Neural progenitor cell (in vitro differentiated cells): ENCODE measurements around the gene HOXB9.

ENCODE experiments used
- EZH2 ChIP-seq: fragments of 200-600 bp; sonication (generic); IDR thresholded peaks from 2 replicates; pipeline ENCODE4 v1.6.1; 2017; ENCODE audit warnings: antibody characterized with exemption, mild to moderate bottlenecking, moderate library complexity
- EZH2phosphoT487 ChIP-seq: fragments of 200-600 bp; sonication (generic); IDR thresholded peaks from 2 replicates; pipeline ENCODE4 v1.6.1; 2017; ENCODE audit warnings: antibody characterized with exemption
- TF ChIP-seq, protein P1 (sequence below): fragments of 200-600 bp; sonication (generic); IDR thresholded peaks from 2 replicates; pipeline ENCODE4 v1.5.1; 2017; ENCODE audit warnings: antibody characterized with exemption, mild to moderate bottlenecking

DNA sequence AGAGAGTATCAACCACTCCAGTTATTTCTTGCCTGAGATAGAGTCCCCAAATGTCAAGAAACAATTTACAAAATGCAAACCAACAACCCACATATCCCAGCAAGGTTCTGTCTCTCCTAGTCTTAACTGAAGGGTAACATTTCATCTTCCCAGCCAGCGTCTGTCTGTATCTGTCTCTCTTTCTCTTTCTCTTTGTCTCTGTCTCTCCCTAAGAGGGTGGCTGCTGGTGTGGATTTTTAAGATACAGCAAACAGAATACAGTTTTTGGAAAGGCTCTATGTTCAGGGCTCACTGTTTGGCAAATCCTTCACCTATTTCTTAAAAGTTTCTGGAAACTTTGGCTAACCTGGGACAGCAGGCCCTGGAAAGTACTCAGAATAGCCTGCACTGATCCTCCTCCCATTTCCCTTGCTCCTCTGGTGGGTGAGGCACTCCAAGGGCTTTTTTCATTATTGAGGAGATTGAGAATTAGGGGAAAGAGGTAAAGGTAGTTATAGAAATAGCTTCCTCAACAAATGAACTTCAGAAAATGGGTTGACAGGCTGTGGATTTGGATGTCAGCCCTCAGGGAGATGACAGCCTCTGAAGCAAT, 54.2 kb downstream of the HOXB9 start:
- no peak for TF ChIP-seq EZH2
- TF ChIP-seq, protein P1, sequence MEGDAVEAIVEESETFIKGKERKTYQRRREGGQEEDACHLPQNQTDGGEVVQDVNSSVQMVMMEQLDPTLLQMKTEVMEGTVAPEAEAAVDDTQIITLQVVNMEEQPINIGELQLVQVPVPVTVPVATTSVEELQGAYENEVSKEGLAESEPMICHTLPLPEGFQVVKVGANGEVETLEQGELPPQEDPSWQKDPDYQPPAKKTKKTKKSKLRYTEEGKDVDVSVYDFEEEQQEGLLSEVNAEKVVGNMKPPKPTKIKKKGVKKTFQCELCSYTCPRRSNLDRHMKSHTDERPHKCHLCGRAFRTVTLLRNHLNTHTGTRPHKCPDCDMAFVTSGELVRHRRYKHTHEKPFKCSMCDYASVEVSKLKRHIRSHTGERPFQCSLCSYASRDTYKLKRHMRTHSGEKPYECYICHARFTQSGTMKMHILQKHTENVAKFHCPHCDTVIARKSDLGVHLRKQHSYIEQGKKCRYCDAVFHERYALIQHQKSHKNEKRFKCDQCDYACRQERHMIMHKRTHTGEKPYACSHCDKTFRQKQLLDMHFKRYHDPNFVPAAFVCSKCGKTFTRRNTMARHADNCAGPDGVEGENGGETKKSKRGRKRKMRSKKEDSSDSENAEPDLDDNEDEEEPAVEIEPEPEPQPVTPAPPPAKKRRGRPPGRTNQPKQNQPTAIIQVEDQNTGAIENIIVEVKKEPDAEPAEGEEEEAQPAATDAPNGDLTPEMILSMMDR = no peak
- TF ChIP-seq EZH2phosphoT487 = no peak
